H1 (cell line): ENCODE data around the gene CUL4B. TPM values are rescaled to one million over a fixed set of nuclear protein-coding genes. Genes with fewer than 3 reads are reported as not detected.

Experiments used
- ASH2L ChIP-seq: fragments of 200-600, 300-600 bp; sonication (generic); IDR thresholded peaks from one replicate; pipeline ENCODE4 v1.7.1; 2017; ENCODE audit warnings: low read length
- BACH1 ChIP-seq: IDR thresholded peaks from 2 replicates; pipeline ENCODE4 v1.6.1; 2012; ENCODE audit warnings: low read length, improper control_type of control experiment
- BCL11A ChIP-seq, 2 experiments: IDR thresholded peaks; one replicate each; pipeline ENCODE4 v1.6.1; 2011; ENCODE audit warnings: low read depth in 2 of 2, low read length in 2 of 2, mild to moderate bottlenecking in 2 of 2
- EGR1 ChIP-seq: IDR thresholded peaks from 2 replicates; pipeline ENCODE4 v1.6.1; 2011; ENCODE audit warnings: low read depth, low read length, borderline replicate concordance
- GABPA ChIP-seq: IDR thresholded peaks from 2 replicates; pipeline ENCODE4 v1.6.1; 2011; ENCODE audit warnings: mild to moderate bottlenecking, low read length, moderate library complexity, borderline replicate concordance; ENCODE audit not compliant: insufficient read depth
- HDAC2 ChIP-seq, 2 experiments: fragments of 300-600 bp in 1 of 2; sonication (generic) in 1 of 2; IDR thresholded peaks; 2 replicates each; pipeline ENCODE4 v1.6.1; 2011 to 2012; ENCODE audit warnings: low read depth in 2 of 2, low read length in 2 of 2, mild to moderate bottlenecking in 2 of 2, moderate library complexity in 2 of 2, borderline replicate concordance in 1 of 2, inconsistent platforms in 1 of 2
- NRF1 ChIP-seq: IDR thresholded peaks from 2 replicates; pipeline ENCODE4 v1.6.1; 2011; ENCODE audit warnings: mild to moderate bottlenecking, low read depth, low read length, improper control_type of control experiment
- PHF8 ChIP-seq: fragments of 200-600 bp; sonication (generic); conservative IDR thresholded peaks from 2 replicates; pipeline ENCODE4 v1.7.1; 2012; ENCODE audit warnings: low read depth, mild to moderate bottlenecking, inconsistent platforms, low read length, moderate library complexity
- RXRA ChIP-seq: IDR thresholded peaks from 2 replicates; pipeline ENCODE4 v1.6.1; 2011; ENCODE audit warnings: low read depth, mild to moderate bottlenecking, low read length, moderate library complexity; ENCODE audit not compliant: insufficient read depth
- SIN3A ChIP-seq, 2 experiments: IDR thresholded peaks in 1 of 2; conservative IDR thresholded peaks in 1 of 2; 2 replicates each; pipeline ENCODE4 v1.6.1; 2011 to 2012; ENCODE audit warnings: low read length in 2 of 2, improper control_type of control experiment in 1 of 2, low read depth in 1 of 2, mild to moderate bottlenecking in 1 of 2
- SIRT6 ChIP-seq: IDR thresholded peaks from one replicate; pipeline ENCODE4 v1.7.1; 2012; ENCODE audit warnings: low read length, inconsistent platforms
- SP1 ChIP-seq: IDR thresholded peaks from 2 replicates; pipeline ENCODE4 v1.6.1; 2011; ENCODE audit warnings: low read depth, low read length
- SP4 ChIP-seq: IDR thresholded peaks from 2 replicates; pipeline ENCODE4 v1.6.1; 2012; ENCODE audit warnings: low read length, inconsistent platforms
- SUZ12 ChIP-seq: fragments of 200-600 bp; sonication (generic); IDR thresholded peaks from 2 replicates; pipeline ENCODE4 v1.6.1; 2012; ENCODE audit warnings: mild to moderate bottlenecking, inconsistent platforms, low read length, moderate library complexity, mixed read lengths
- TAF1 ChIP-seq: IDR thresholded peaks from 2 replicates; pipeline ENCODE4 v1.6.1; 2011; ENCODE audit warnings: mild to moderate bottlenecking, low read depth, low read length
- TAF7 ChIP-seq: optimal IDR thresholded peaks from 2 replicates; pipeline ENCODE3; 2011; ENCODE audit warnings: low read depth, mild to moderate bottlenecking, inconsistent platforms, low read length, moderate library complexity, borderline replicate concordance
- ZNF274 ChIP-seq: IDR thresholded peaks from 2 replicates; pipeline ENCODE4 v1.7.0; 2012; ENCODE audit warnings: low read length, borderline replicate concordance; ENCODE audit errors: extremely low read depth
- polyA plus RNA-seq, 7 experiments: library from polyadenylated mRNA; depleted of rRNA in 3 of 7; stranded (reverse) in 5 of 7; unstranded in 2 of 7; fragments of >200 nt in 5 of 7; fragments of 200-250 nt in 2 of 7; gene quantifications; 1 replicate in 5 of 7; 2 replicates in 1 of 7; 4 replicates in 1 of 7; pipeline versions ENCODE4 v1.2.1 to v1.2.3, GENCODE V29; 2011 to 2013; ENCODE audit warnings: missing spikeins in 2 of 7, mixed read lengths in 2 of 7
- total RNA-seq: library from RNA; stranded (reverse); fragmentation: NEBNext Ultra II Directional; extraction: Animal tissue kit (Norgen Biotek cat#: 25700); gene quantifications from 2 replicates; pipeline ENCODE4 v1.2.1, GENCODE V29; 2021
- TF ChIP-seq, protein P1 (sequence below): IDR thresholded peaks from 2 replicates; pipeline ENCODE4 v1.6.1; 2012; ENCODE audit warnings: low read length, inconsistent platforms
- TF ChIP-seq, protein P2 (sequence below): IDR thresholded peaks from 2 replicates; pipeline ENCODE4 v1.6.1; 2011; ENCODE audit warnings: low read length, improper control_type of control experiment
- TF ChIP-seq, protein P3 (sequence below): IDR thresholded peaks from 2 replicates; pipeline ENCODE4 v1.6.1; 2012; ENCODE audit warnings: inconsistent platforms

Gene CUL4B
- total and polyA plus RNA-seq, 2 of the 8 experiments (the other 6 are each of a cell fraction or from before 2014, with no cell fraction given), result 11.7 to 44.0 TPM

DNA sequence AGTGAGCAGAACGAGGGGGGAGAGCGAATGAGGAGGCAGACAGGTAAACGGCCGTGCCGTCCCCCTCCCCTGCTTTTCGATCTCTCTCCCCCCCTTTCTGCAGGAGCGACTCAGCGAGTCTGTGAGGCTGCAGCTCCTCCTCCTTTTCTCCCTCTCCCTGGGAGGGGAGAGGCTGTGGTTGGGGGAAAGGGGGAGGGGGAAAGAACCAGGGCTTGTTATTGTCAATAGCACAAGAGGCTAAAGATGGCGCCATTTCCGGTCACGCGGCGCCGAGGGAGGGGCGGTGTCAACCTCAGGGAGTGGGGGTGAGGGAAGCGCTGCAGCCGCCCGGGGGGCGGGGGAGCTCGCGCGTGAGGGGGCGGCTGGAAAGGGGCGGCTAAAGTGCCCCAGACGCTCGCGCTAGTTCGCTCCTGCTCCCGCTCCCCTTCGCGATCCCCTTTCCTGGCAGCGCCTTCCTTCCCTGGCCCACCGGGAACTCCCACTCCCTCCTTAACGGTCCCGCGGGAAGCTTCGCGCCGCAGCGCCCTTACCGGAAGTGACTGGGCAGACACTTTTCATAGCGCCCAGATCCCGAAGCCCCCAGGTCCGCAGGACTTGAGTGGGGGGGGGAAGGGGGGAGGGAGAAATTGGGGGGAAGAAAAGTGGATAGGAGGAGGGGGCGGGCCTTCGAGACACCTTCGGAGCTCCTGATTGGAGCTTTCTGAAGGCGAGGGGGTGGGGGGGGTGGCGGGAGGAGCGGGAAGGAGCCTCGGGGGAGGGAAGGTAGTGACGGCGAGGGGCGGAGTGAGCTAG is at the start of gene CUL4B (continued):
- no peak for TF ChIP-seq TAF7
- TF ChIP-seq, protein P1, sequence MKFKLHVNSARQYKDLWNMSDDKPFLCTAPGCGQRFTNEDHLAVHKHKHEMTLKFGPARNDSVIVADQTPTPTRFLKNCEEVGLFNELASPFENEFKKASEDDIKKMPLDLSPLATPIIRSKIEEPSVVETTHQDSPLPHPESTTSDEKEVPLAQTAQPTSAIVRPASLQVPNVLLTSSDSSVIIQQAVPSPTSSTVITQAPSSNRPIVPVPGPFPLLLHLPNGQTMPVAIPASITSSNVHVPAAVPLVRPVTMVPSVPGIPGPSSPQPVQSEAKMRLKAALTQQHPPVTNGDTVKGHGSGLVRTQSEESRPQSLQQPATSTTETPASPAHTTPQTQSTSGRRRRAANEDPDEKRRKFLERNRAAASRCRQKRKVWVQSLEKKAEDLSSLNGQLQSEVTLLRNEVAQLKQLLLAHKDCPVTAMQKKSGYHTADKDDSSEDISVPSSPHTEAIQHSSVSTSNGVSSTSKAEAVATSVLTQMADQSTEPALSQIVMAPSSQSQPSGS, result no peak
- no peak for TF ChIP-seq HDAC2 (IDR thresholded peaks at IDR 0.05; ENCODE audit: borderline replicate concordance in 1 of 2, low read depth in 2 of 2, low read length in 2 of 2)
- peak; percentile 49; the same call in 1 of the 2 replicates for TF ChIP-seq TAF1
- no peak for TF ChIP-seq SUZ12
- TF ChIP-seq, protein P2, sequence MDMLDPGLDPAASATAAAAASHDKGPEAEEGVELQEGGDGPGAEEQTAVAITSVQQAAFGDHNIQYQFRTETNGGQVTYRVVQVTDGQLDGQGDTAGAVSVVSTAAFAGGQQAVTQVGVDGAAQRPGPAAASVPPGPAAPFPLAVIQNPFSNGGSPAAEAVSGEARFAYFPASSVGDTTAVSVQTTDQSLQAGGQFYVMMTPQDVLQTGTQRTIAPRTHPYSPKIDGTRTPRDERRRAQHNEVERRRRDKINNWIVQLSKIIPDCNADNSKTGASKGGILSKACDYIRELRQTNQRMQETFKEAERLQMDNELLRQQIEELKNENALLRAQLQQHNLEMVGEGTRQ, result peak; percentile 67; the same call in 1 of the 2 replicates
- peak; percentile 76 for TF ChIP-seq PHF8
- no peak for TF ChIP-seq SIRT6
- TF ChIP-seq RXRA, result no peak
- no peak for TF ChIP-seq GABPA
- TF ChIP-seq SP1, result 0 out of 2 replicates have a peak, but pooled peaks have one; percentile 17
- TF ChIP-seq SIN3A (conservative IDR thresholded peaks at IDR 0.05 in 1 of 2, IDR thresholded peaks at IDR 0.05 in 1 of 2; ENCODE audit: low read depth in 1 of 2, low read length in 2 of 2), result peak in 1 of 2 experiments; percentile 18; a peak in 2 of 4 replicates
- no peak for TF ChIP-seq BCL11A (IDR thresholded peaks at IDR 0.05; ENCODE audit: low read depth in 2 of 2, low read length in 2 of 2)
- TF ChIP-seq SP4, result no peak
- TF ChIP-seq EGR1, result peak; percentile 78; the same call in 1 of the 2 replicates
- TF ChIP-seq, protein P3, sequence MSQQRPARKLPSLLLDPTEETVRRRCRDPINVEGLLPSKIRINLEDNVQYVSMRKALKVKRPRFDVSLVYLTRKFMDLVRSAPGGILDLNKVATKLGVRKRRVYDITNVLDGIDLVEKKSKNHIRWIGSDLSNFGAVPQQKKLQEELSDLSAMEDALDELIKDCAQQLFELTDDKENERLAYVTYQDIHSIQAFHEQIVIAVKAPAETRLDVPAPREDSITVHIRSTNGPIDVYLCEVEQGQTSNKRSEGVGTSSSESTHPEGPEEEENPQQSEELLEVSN, result no peak
- no peak for TF ChIP-seq NRF1
- TF ChIP-seq ZNF274, result no peak
- TF ChIP-seq ASH2L, result no peak
- TF ChIP-seq BACH1, result no peak
